ENCODE measurements around the gene MRPL27.

Gene MRPL27

GRCh38 chr17:50382931-50383330 is 9.9 kb upstream of the MRPL27 start:
- no peak for DNase-seq

GRCh38 chr17:50381920-50382319 is 8.9 kb upstream of the MRPL27 start:
- no peak for DNase-seq

- DNase-seq, result no peak
Measured at GRCh38 chr17:50381260-50381815, 8.4 kb upstream of the MRPL27 start.

GRCh38 chr17:50380369-50381259 is 7.6 kb upstream of the MRPL27 start:
- DNase-seq, result no peak

GRCh38 chr17:50379351-50380132 is 6.6 kb upstream of the MRPL27 start:
- no peak for DNase-seq

GRCh38 chr17:50375858-50376538 is 3.0 kb upstream of the MRPL27 start:
- no peak for DNase-seq

- DNase-seq, result no peak
Measured at GRCh38 chr17:50373705-50374104, 721 bp upstream of the MRPL27 start.

- DNase-seq, result no peak
Measured at GRCh38 chr17:50372222-50372757, 694 bp downstream of the MRPL27 start.

- no peak for DNase-seq
Measured at GRCh38 chr17:50371526-50371925, 1.5 kb downstream of the MRPL27 start.

GRCh38 chr17:50370052-50370451 is 2.9 kb downstream of the MRPL27 start:
- no peak for DNase-seq

- DNase-seq, result no peak
Measured at GRCh38 chr17:50367401-50367800, 5.6 kb downstream of the MRPL27 start.

GRCh38 chr17:50365649-50366393 is 7.2 kb downstream of the MRPL27 start:
- no peak for DNase-seq

GRCh38 chr17:50365165-50365564 is 7.8 kb downstream of the MRPL27 start:
- no peak for DNase-seq

GRCh38 chr17:50364715-50365114 is 8.3 kb downstream of the MRPL27 start:
- peak; percentile 61 for DNase-seq

GRCh38 chr17:50364061-50364458 is 8.9 kb downstream of the MRPL27 start:
- DNase-seq, result no peak

GRCh38 chr17:50363217-50364060 is 9.5 kb downstream of the MRPL27 start:
- peak; percentile 28 for DNase-seq

- DNase-seq, result no peak
Measured at GRCh38 chr17:50362661-50363060, 10.3 kb downstream of the MRPL27 start.

- peak; percentile 65 for DNase-seq
Measured at GRCh38 chr17:50361561-50362480, 11.2 kb downstream of the MRPL27 start.

GRCh38 chr17:50360486-50361115 is 12.4 kb downstream of the MRPL27 start:
- no peak for DNase-seq

Data from fibroblast of skin of back (primary cell).